Lower lobe of right lung (tissue), 2 donors: ENCODE data around the gene MSH4. TPM values are rescaled to one million over a fixed set of nuclear protein-coding genes. Genes with fewer than 3 reads are reported as not detected.

Experiments used
- ATAC-seq, 2 donors: fragments of 200-7000 bp; cut with Tn5 transposase; one replicate each; pipeline ENCODE4 v1.9.1; 2020 to 2022; ENCODE audit warnings: mild to moderate bottlenecking in 2 of 2, moderate library complexity in 2 of 2
- DNase-seq: peaks from one replicate; pipeline ENCODE4 v3.0.0-alpha.2; 2020
- H3K27ac ChIP-seq: fragments of 200-600 bp; one replicate; pipeline ENCODE4 v1.8.0; 2022
- H3K27me3 ChIP-seq: fragments of 200-600 bp; one replicate; pipeline ENCODE4 v1.8.0; 2022; ENCODE audit warnings: low read depth
- H3K36me3 ChIP-seq: fragments of 200-600 bp; one replicate; pipeline ENCODE4 v1.8.0; 2022; ENCODE audit warnings: mild to moderate bottlenecking
- H3K4me1 ChIP-seq: fragments of 200-600 bp; one replicate; pipeline ENCODE4 v1.8.0; 2022
- H3K4me3 ChIP-seq: fragments of 200-600 bp; one replicate; pipeline ENCODE4 v1.8.0; 2022; ENCODE audit warnings: mild to moderate bottlenecking
- H3K9me3 ChIP-seq: fragments of 200-600 bp; one replicate; pipeline ENCODE4 v1.8.0; 2022
- intact Hi-C: fragments of 100-400 bp; cut with DNase I; formaldehyde crosslinking; loops from one replicate; pipeline ENCODE4 v1.11.0; 2022
- total RNA-seq: library from RNA; stranded (reverse); fragmentation: NEBNext Ultra II Directional; extraction: Animal tissue kit (Norgen Biotek cat#: 25700); gene quantifications from one replicate; pipeline ENCODE4 v1.2.1, GENCODE V29; 2021
- TF ChIP-seq, protein P1 (sequence below): fragments of 200-600 bp; IDR thresholded peaks from one replicate; pipeline ENCODE4 v1.8.0; 2022; ENCODE audit warnings: antibody characterized with exemption, mild to moderate bottlenecking
- donor health status: DM: no; HTN: yes; CAD: no; lungs with severe emphysema.

MSH4 gene
- total RNA-seq, 1 donor from 2014 or later: 0.65 TPM

DNA sequence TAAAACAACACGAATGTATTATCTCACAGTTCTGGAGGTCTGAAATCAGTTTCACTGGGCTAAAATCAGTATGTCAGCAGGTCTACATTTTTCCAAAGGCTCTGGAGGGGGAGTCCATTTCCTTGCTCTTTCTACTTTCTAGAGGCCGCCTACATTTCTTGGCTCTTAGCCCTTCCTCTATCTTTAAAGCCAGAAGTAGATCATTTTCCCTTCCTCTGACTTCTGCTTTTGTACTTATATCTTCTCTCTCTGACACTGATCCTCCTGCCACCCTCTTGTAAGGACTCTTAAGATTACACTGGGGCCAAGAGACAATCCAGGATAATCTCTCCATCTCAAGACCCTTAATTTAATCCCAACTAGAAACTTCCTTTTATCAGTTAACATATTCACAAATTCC is 41.4 kb downstream of the MSH4 start:
- Histone ChIP-seq H3K9me3 (no peaks in the 10 kb centered on the region), H3K4me3 (no peak overlapping the region), H3K27ac (no peak overlapping the region), H3K36me3 (no peaks in the 10 kb centered on the region), H3K4me1 (no peaks in the 10 kb centered on the region), H3K27me3 (no peaks in the 10 kb centered on the region)
- no peak for DNase-seq
- intact Hi-C loops: no loop called here
- TF ChIP-seq, protein P1, sequence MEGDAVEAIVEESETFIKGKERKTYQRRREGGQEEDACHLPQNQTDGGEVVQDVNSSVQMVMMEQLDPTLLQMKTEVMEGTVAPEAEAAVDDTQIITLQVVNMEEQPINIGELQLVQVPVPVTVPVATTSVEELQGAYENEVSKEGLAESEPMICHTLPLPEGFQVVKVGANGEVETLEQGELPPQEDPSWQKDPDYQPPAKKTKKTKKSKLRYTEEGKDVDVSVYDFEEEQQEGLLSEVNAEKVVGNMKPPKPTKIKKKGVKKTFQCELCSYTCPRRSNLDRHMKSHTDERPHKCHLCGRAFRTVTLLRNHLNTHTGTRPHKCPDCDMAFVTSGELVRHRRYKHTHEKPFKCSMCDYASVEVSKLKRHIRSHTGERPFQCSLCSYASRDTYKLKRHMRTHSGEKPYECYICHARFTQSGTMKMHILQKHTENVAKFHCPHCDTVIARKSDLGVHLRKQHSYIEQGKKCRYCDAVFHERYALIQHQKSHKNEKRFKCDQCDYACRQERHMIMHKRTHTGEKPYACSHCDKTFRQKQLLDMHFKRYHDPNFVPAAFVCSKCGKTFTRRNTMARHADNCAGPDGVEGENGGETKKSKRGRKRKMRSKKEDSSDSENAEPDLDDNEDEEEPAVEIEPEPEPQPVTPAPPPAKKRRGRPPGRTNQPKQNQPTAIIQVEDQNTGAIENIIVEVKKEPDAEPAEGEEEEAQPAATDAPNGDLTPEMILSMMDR: no peak
- no peak for ATAC-seq

DNA sequence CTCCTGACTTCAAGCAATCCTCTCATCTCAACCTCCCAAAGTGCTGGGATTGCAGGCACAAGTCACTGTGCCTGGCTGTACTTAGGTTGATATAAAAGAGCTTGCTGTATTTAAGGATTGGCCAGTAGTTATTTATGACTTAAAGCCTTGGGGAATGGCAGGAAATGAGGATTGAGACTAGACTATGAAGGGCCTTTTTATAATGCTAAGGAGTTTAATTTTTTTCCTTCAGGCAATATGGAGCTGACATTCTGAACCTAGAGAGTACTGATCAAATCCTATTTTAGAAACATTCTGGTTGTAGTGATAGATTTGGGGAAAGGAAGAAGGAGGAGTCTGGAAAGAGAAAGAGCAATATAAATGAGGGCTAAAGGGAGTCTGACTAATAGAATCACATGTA is 44.7 kb downstream of the MSH4 start:
- Histone ChIP-seq H3K4me3 (no peak overlapping the region), H3K27me3 (no peaks in the 10 kb centered on the region), H3K4me1 (no peaks in the 10 kb centered on the region), H3K36me3 (no peaks in the 10 kb centered on the region), H3K9me3 (no peaks in the 10 kb centered on the region), H3K27ac (no peak overlapping the region)
- intact Hi-C loops: no loop called here
- TF ChIP-seq, protein P1: no peak
- DNase-seq: no peak
- ATAC-seq: no peak

DNA sequence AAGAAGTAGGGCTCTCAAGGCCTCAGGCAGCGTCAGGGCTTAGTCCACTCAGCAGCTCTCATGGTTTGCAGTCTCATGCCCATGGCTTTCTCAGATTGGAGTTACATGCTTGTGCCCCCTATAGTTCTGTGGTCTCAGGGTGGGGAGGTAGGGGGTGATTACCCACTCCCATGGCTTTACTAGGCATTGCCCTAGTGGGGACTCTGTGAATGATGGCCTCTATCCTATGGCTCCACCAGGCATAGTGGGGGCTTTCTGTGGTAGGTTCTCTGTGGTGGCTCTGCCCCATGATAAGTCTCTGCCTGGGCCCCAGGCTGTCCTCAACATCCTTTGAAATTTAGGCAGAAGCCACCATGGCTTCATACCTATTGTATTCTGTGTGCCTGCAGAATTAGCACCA is 48.9 kb downstream of the MSH4 start:
- intact Hi-C loops: no loop called here
- no peaks in the 10 kb centered on the region for H3K9me3 ChIP-seq
- H3K36me3 ChIP-seq: no peaks in the 10 kb centered on the region
- TF ChIP-seq, protein P1: no peak
- H3K4me1 ChIP-seq: no peaks in the 10 kb centered on the region
- H3K27me3 ChIP-seq: no peaks in the 10 kb centered on the region
- no peak overlapping the region for H3K4me3 ChIP-seq
- H3K27ac ChIP-seq: no peak overlapping the region
- ATAC-seq (no peak), DNase-seq (no peak)

- TF ChIP-seq, protein P1: no peak
- DNase-seq (no peak), ATAC-seq (no peak)
- intact Hi-C loops: no loop called here
- no peaks in the 10 kb centered on the region for H3K4me1 ChIP-seq
- H3K27me3 ChIP-seq: no peaks in the 10 kb centered on the region
- no peak overlapping the region for H3K4me3 ChIP-seq
- H3K36me3 ChIP-seq: no peaks in the 10 kb centered on the region
- no peak overlapping the region for H3K27ac ChIP-seq
- H3K9me3 ChIP-seq: no peaks in the 10 kb centered on the region
Observed at GRCh38 chr1:75855010-75855409, 58.3 kb downstream of the MSH4 start.

DNA sequence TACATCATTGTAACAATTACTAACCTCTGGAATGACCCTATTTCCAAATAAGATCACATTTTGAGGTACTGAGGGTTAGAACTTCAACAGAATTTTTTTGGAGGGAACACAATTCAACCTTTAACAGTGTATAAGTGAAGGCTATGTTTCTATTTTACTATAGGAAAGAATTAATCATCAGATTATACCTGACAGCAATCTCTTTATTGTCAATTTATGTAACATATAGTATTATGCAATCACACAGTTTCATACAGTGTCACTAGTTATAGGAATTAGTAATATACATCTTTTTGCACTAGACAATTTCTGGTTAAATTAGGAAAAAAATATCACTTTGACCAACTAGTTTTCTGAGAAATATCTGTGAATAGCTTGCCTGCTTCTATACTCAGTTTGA is 59.1 kb downstream of the MSH4 start:
- Histone ChIP-seq H3K9me3 (no peaks in the 10 kb centered on the region), H3K27ac (no peak overlapping the region), H3K4me1 (no peaks in the 10 kb centered on the region), H3K36me3 (no peaks in the 10 kb centered on the region), H3K27me3 (no peaks in the 10 kb centered on the region), H3K4me3 (no peak overlapping the region)
- intact Hi-C loops: no loop called here
- TF ChIP-seq, protein P1: no peak
- ATAC-seq (no peak), DNase-seq (no peak)

DNA sequence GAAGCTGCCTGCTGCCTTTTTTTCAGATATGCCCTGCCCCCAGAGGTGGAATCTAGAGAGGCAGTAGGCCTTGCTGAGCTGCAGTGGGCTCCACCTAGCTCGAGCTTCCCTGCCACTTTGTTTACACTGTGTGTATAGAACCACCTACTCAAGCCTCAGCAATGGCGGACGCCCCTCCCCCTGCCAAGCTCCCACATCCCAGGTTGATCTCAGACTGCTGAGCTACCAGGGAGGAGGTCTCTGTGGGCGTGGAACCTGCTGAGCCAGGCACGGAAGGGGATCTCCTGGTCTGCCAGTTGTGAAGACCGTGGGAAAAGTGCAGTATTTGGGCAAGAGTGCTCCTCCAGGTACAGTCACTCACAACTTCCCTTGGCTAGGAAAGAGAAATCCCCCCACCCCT is 65.1 kb downstream of the MSH4 start:
- no peak overlapping the region for H3K27ac ChIP-seq
- H3K36me3 ChIP-seq: no peaks in the 10 kb centered on the region
- no peak for DNase-seq
- TF ChIP-seq, protein P1: no peak
- no peak for ATAC-seq
- H3K4me1 ChIP-seq: no peaks in the 10 kb centered on the region
- H3K27me3 ChIP-seq: no peaks in the 10 kb centered on the region
- H3K4me3 ChIP-seq: no peak overlapping the region
- intact Hi-C loops: no loop called here
- H3K9me3 ChIP-seq: no peaks in the 10 kb centered on the region
